GM10266 (cell line): ENCODE results near the gene ZNF564.
"Not testable (repeated sequence)": the region's sequence is repeated elsewhere in the genome, so short reads cannot be mapped to it uniquely, and the experiment has no call there.

Experiments used
- DNase-seq: peaks from one replicate; pipeline ENCODE4 v3.0.0; 2012; ENCODE audit errors: extremely low spot score
- CTCF ChIP-seq: IDR thresholded peaks from 2 replicates; pipeline ENCODE4 v1.5.1; 2012; ENCODE audit warnings: mild to moderate bottlenecking, low read depth; ENCODE audit not compliant: control insufficient read depth, insufficient read depth; ENCODE audit errors: missing control alignments

ZNF564 gene

GRCh38 chr19:12574036-12574435, 22.8 kb upstream of the ZNF564 start:
- DNase-seq = peak; percentile 45

GRCh38 chr19:12567951-12568350, 16.7 kb upstream of the ZNF564 start:
- no peak for DNase-seq
- no peak for TF ChIP-seq CTCF

More at GRCh38 chr19:12574036-12574435, 22.8 kb upstream of the ZNF564 start:
- no peak for TF ChIP-seq CTCF

- not testable (repeated sequence) for DNase-seq
Observed at GRCh38 chr19:12566380-12566779, 15.1 kb upstream of the ZNF564 start.

GRCh38 chr19:12564016-12564664, 12.9 kb upstream of the ZNF564 start:
- DNase-seq = peak; percentile 92
- TF ChIP-seq CTCF = peak; percentile 99

- no peak for TF ChIP-seq CTCF
- DNase-seq = no peak
Observed at GRCh38 chr19:12555456-12555930, 4.2 kb upstream of the ZNF564 start.

GRCh38 chr19:12546903-12547302, 4.4 kb downstream of the ZNF564 start:
- no peak for DNase-seq
- TF ChIP-seq CTCF = no peak

GRCh38 chr19:12546068-12546467, 5.2 kb downstream of the ZNF564 start:
- no peak for DNase-seq
- TF ChIP-seq CTCF = no peak

- DNase-seq = no peak
- no peak for TF ChIP-seq CTCF
Observed at GRCh38 chr19:12545267-12545666, 6.0 kb downstream of the ZNF564 start.
